Measurements from ENCODE around the gene ARMCX2. TPM values are rescaled to one million over a fixed set of nuclear protein-coding genes. Genes with fewer than 3 reads are reported as not detected.

ARMCX2 gene
- total RNA-seq, 1 donor from 2014 or later = 2.3 TPM

Other genes with a start within 250 kb of the ARMCX2 start
- 4.3 TPM for gene ARMCX4, start 174.4 kb downstream of the ARMCX2 start, total RNA-seq
- 0.88 TPM for gene ARMCX1, start 109.3 kb downstream of the ARMCX2 start, total RNA-seq
- 8.8 TPM for gene ARMCX6, start 41.9 kb downstream of the ARMCX2 start, total RNA-seq
- 21.5 TPM for gene ARMCX3, start 36.7 kb downstream of the ARMCX2 start, total RNA-seq

Data from left lobe of liver (tissue), 1 donor.